Testis (tissue), 3 donors: ENCODE data around the gene ZNF43. TPM values are rescaled to one million over a fixed set of nuclear protein-coding genes. Genes with fewer than 3 reads are reported as not detected.
A peak's percentile ranks its signal among the peaks of the same experiment; 100 is the strongest.
"Not testable (repeated sequence)": the region's sequence is repeated elsewhere in the genome, so short reads cannot be mapped to it uniquely, and the experiment has no call there.

ENCODE experiments used
- DNase-seq: peaks from one replicate; pipeline ENCODE4 v3.0.0-alpha.2; 2019
- H3K27ac ChIP-seq, 2 donors: fragments of 200-600 bp; sonication (generic); one replicate each; pipeline ENCODE4 v1.5.1; 2019
- H3K27me3 ChIP-seq: fragments of 200-600 bp; sonication (generic); one replicate; pipeline ENCODE4 v1.5.1; 2019
- H3K36me3 ChIP-seq: fragments of 200-600 bp; sonication (generic); one replicate; pipeline ENCODE4 v1.5.1; 2017; ENCODE audit warnings: low read depth; ENCODE audit errors: missing control alignments
- H3K4me1 ChIP-seq: fragments of 200-600 bp; sonication (generic); one replicate; pipeline ENCODE4 v1.5.1; 2019
- H3K4me3 ChIP-seq, 2 donors: fragments of 200-600 bp; sonication (generic); one replicate each; pipeline ENCODE4 v1.5.1; 2017 to 2019
- H3K9me3 ChIP-seq: fragments of 200-600 bp; sonication (generic); one replicate; pipeline ENCODE4 v1.5.1; 2017
- POLR2A ChIP-seq: fragments of 450-650 bp; IDR thresholded peaks from one replicate; pipeline ENCODE4 v1.6.1; 2017; ENCODE audit warnings: antibody characterized with exemption, mild to moderate bottlenecking, moderate library complexity
- WGBS, 2 donors: methylation state at CpG; one replicate each; pipeline ENCODE4 v1.1.5; 2018; 5-methylcytosine and 5-hydroxymethylcytosine counted together
- intact Hi-C: fragments of 100-400 bp; cut with DNase I; formaldehyde crosslinking; loops from one replicate; pipeline ENCODE4 v1.15.1; 2023; ENCODE audit warnings: low total_unique reads
- polyA plus RNA-seq: library from polyadenylated mRNA; stranded (reverse); fragments of 350-450 nt; fragmentation: Illumina TruSeq; extraction: RNeasy Lipid Tissue Mini Kit (QIAGEN cat#74804); gene quantifications from one replicate; pipeline ENCODE4 v1.2.3, GENCODE V29; 2014; ENCODE audit warnings: low read depth, low replicate concordance; ENCODE audit not compliant: insufficient read depth
- total RNA-seq, 2 donors: library from RNA; depleted of rRNA; stranded (reverse); fragments of >200 nt; gene quantifications; one replicate each; pipeline ENCODE4 v1.2.3, GENCODE V29; 2016
- TF ChIP-seq, protein P1 (sequence below), 3 experiments: fragments of 450-650 bp in 2 of 3; fragments of 200-600 bp in 1 of 3; sonication (generic) in 1 of 3; IDR thresholded peaks; one replicate each; pipeline ENCODE4 v1.5.1; 2016 to 2019; ENCODE audit warnings: antibody characterized with exemption in 3 of 3, mild to moderate bottlenecking in 2 of 3, moderate library complexity in 1 of 3

The ZNF43 gene
- total and polyA plus RNA-seq, 3 donors from 2014 or later, result 6.4 to 30.4 (median 24.0) TPM

DNA sequence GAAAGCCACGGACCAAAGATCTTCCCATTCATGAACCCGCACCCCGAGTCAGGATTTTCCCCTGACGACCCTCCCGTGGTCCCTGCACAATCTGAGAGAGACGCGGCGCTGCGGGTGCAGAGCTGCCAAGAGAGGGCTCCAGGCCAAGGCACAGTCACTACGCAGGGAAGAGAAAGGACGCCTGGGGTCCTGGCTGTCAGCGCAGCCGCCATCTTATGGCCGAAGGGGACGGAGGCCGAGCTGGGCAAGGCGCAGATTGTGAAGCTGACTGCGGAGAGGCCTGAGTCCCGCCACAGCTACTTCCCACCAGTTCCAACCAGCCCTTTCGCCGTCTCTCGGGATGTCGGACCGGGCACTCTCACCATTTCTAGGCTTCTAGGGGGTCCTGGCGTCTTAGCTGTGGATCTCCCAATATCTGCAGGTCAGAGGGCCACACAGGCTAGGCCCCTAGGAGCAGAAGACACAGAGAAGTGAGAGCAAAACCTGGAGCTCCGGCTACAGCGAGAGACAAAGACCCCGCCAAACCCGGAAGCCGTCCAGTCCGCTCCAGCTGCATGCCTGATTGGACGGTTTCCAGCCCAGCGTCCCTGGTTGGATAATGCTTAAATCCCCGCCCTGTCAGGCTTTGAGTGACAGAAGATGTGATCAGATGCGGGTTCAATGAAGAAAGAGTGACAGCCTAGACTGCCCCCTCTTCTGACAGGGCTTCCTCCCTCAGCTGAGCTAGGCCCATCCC lies 68.7 kb downstream of the ZNF43 start, which contains the start of gene ZNF100:
Gene ZNF100 (minus strand): TSS at position 515 of the 736 bp plus-strand sequence. CDS start 150 bp downstream, at position 365.
- peak; percentile 97 for DNase-seq
- Histone ChIP-seq H3K9me3 (no peaks in the 10 kb centered on the region), H3K36me3 (no peaks in the 10 kb centered on the region), H3K27me3 (no peaks in the 10 kb centered on the region), H3K4me1 (no peaks in the 10 kb centered on the region), H3K4me3 (peak within 1 kb of the TSS; percentile 74 to 79), H3K27ac (peak within 1 kb of the TSS; percentile 72 to 90)
- WGBS, 2 donors, result 0 to 1% methylated on average over 15 to 35 of the region's 35 CpGs
- intact Hi-C loops, result no loop called here
- TF ChIP-seq, protein P1, sequence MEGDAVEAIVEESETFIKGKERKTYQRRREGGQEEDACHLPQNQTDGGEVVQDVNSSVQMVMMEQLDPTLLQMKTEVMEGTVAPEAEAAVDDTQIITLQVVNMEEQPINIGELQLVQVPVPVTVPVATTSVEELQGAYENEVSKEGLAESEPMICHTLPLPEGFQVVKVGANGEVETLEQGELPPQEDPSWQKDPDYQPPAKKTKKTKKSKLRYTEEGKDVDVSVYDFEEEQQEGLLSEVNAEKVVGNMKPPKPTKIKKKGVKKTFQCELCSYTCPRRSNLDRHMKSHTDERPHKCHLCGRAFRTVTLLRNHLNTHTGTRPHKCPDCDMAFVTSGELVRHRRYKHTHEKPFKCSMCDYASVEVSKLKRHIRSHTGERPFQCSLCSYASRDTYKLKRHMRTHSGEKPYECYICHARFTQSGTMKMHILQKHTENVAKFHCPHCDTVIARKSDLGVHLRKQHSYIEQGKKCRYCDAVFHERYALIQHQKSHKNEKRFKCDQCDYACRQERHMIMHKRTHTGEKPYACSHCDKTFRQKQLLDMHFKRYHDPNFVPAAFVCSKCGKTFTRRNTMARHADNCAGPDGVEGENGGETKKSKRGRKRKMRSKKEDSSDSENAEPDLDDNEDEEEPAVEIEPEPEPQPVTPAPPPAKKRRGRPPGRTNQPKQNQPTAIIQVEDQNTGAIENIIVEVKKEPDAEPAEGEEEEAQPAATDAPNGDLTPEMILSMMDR (IDR thresholded peaks at IDR 0.05), result no peak
- no peak for TF ChIP-seq POLR2A

GRCh38 chr19:21766705-21767064 lies 69.3 kb downstream of the ZNF43 start:
- H3K36me3 ChIP-seq, H3K4me1 ChIP-seq, intact Hi-C loops, DNase-seq, H3K9me3 ChIP-seq, H3K27me3 ChIP-seq: not testable (repeated sequence)
- WGBS, 2 donors, result 0 to 1% methylated on average over 19 of the region's 19 CpGs
- Histone ChIP-seq H3K4me3 (peak overlapping the region; percentile 74 to 79), H3K27ac (peak overlapping the region; percentile 72 to 90)

- intact Hi-C loops, result no loop called here
- TF ChIP-seq, protein P1 (IDR thresholded peaks at IDR 0.05), result no peak
- no peaks in the 10 kb centered on the region for H3K9me3 ChIP-seq
Observed at GRCh38 chr19:21765151-21765550, 70.8 kb downstream of the ZNF43 start.

DNA sequence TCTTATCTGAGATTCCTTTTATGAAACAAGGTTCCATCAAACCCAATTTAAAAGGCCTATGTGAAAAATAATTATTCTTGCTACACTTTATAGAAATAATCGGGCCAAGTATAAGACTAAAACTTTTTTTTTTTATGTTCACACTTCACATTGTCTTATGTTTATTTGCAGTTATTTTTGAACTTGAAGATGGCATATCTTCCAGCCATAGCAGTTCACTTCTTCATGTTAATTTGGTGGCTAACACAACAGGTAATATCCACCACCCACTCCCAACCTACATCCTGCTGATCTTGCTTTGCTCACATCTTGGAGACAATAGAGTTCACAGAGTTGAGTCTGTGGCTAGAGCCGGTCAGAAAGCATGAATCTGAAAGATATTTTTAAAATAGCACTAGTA lies 74.4 kb downstream of the ZNF43 start:
- H3K36me3 ChIP-seq, H3K27me3 ChIP-seq, H3K4me1 ChIP-seq, H3K4me3 ChIP-seq, H3K27ac ChIP-seq, DNase-seq, intact Hi-C loops, H3K9me3 ChIP-seq: not testable (repeated sequence)
- 44% methylated on average over 2 of the region's 2 CpGs for WGBS, 2 donors

More at GRCh38 chr19:21765151-21765550, 70.8 kb downstream of the ZNF43 start:
- no peak overlapping the region for H3K4me3 ChIP-seq
- H3K4me1 ChIP-seq, result no peaks in the 10 kb centered on the region
- H3K27me3 ChIP-seq, result no peaks in the 10 kb centered on the region
- no peaks in the 10 kb centered on the region for H3K36me3 ChIP-seq
- DNase-seq, result no peak
- no peak overlapping the region for H3K27ac ChIP-seq

GRCh38 chr19:21758296-21758695 lies 77.7 kb downstream of the ZNF43 start:
- no peaks in the 10 kb centered on the region for H3K36me3 ChIP-seq
- no peak for DNase-seq
- H3K4me3 ChIP-seq, result no peak overlapping the region
- intact Hi-C loops, result no loop called here
- no peak for TF ChIP-seq POLR2A
- TF ChIP-seq, protein P1 (IDR thresholded peaks at IDR 0.05), result no peak
- H3K27me3 ChIP-seq, result no peaks in the 10 kb centered on the region
- no peaks in the 10 kb centered on the region for H3K4me1 ChIP-seq
- H3K27ac ChIP-seq, result no peak overlapping the region
- H3K9me3 ChIP-seq, result no peaks in the 10 kb centered on the region
- 89 to 92% methylated on average over 3 of the region's 3 CpGs for WGBS, 2 donors

- H3K36me3 ChIP-seq, H3K27ac ChIP-seq, intact Hi-C loops, H3K4me1 ChIP-seq, H3K27me3 ChIP-seq, H3K9me3 ChIP-seq, DNase-seq, H3K4me3 ChIP-seq: not testable (repeated sequence)
Observed at GRCh38 chr19:21755555-21755954, 80.4 kb downstream of the ZNF43 start.

Other genes with a start within 250 kb of the ZNF43 start
- gene ZNF100, start 68.6 kb downstream of the ZNF43 start, total RNA-seq, result 10 to 100 TPM; 15.4 to 20.3 TPM
- 9.9 TPM for gene ZNF100, start 68.6 kb downstream of the ZNF43 start, polyA plus RNA-seq
- gene ZNF208, start 174.8 kb upstream of the ZNF43 start, total RNA-seq, result 10 to 100 TPM; 27.6 to 48.2 TPM
- gene ZNF208, start 174.8 kb upstream of the ZNF43 start, polyA plus RNA-seq, result 11.8 TPM
- gene ZNF257, start 216.3 kb upstream of the ZNF43 start, total RNA-seq, result 1 to 10 TPM; 5.9 to 7.7 TPM
- gene ZNF257, start 216.3 kb upstream of the ZNF43 start, polyA plus RNA-seq, result 6.0 TPM